WTC11 (cell line): ENCODE results near the gene DLGAP4. TPM values are rescaled to one million over a fixed set of nuclear protein-coding genes. Genes with fewer than 3 reads are reported as not detected.

Experiments
- ATAC-seq: fragments of 200-7000 bp; cut with Tn5 transposase; 2 replicates; pipeline ENCODE4 v1.10.0; 2021; ENCODE audit warnings: mild to moderate bottlenecking, moderate library complexity
- CTCF ChIA-PET: fragments of 300-600 bp; sonication (Branson Sonifier 250); formaldehyde crosslinking; loops from one replicate; lab custom pipeline; 2021; ENCODE audit warnings: antibody characterized with exemption; lab: Charles Lee
- POLR2A ChIA-PET: fragments of 350-600 bp; sonication (Branson Sonifier 250); formaldehyde crosslinking; loops from one replicate; lab custom pipeline; 2021; ENCODE audit warnings: antibody characterized with exemption; lab: Charles Lee
- DNase-seq: peaks from one replicate; pipeline ENCODE4 v3.0.0; 2021; ENCODE audit warnings: low spot score
- H3K27ac Mint-ChIP-seq: 2 replicates; pipeline ENCODE4 v1.8.0; 2021; ENCODE audit warnings: mixed read lengths
- H3K27me3 Mint-ChIP-seq: 2 replicates; pipeline ENCODE4 v1.8.0; 2021; ENCODE audit warnings: low read depth, mild to moderate bottlenecking, moderate library complexity, mixed read lengths
- H3K36me3 Mint-ChIP-seq: 2 replicates; pipeline ENCODE4 v1.8.0; 2021; ENCODE audit warnings: mixed read lengths
- H3K4me1 Mint-ChIP-seq: 2 replicates; pipeline ENCODE4 v1.8.0; 2022; ENCODE audit warnings: mixed read lengths
- H3K4me3 Mint-ChIP-seq: 2 replicates; pipeline ENCODE4 v1.8.0; 2021; ENCODE audit warnings: mild to moderate bottlenecking, moderate library complexity, mixed read lengths
- H3K9me3 Mint-ChIP-seq: 2 replicates; pipeline ENCODE4 v1.8.0; 2021; ENCODE audit warnings: mixed read lengths
- CREM ChIP-seq: sonication (generic); formaldehyde crosslinking; IDR thresholded peaks from 2 replicates; pipeline ENCODE4 v1.8.1; 2022; ENCODE audit warnings: mild to moderate bottlenecking, missing genetic modification reagents, moderate library complexity
- EMX1 ChIP-seq: fragments of 250-450 bp; sonication (Bioruptor Pico); IDR thresholded peaks from 2 replicates; pipeline ENCODE4 v1.8.0; 2021; ENCODE audit warnings: mild to moderate bottlenecking
- ESRRA ChIP-seq: sonication (generic); formaldehyde crosslinking; IDR thresholded peaks from 2 replicates; pipeline ENCODE4 v1.8.1; 2022; ENCODE audit warnings: mild to moderate bottlenecking, missing genetic modification reagents, borderline replicate concordance
- ETV6 ChIP-seq: sonication (generic); formaldehyde crosslinking; IDR thresholded peaks from 2 replicates; pipeline ENCODE4 v1.8.1; 2022; ENCODE audit warnings: mild to moderate bottlenecking, missing genetic modification reagents
- FOXP1 ChIP-seq: sonication (generic); formaldehyde crosslinking; IDR thresholded peaks from 2 replicates; pipeline ENCODE4 v1.8.0; 2022; ENCODE audit warnings: missing genetic modification reagents, mild to moderate bottlenecking, moderate library complexity, borderline replicate concordance
- HMGA2 ChIP-seq: fragments of 250-450 bp; sonication (Bioruptor Pico); IDR thresholded peaks from 2 replicates; pipeline ENCODE4 v1.4.0; 2021; ENCODE audit warnings: mild to moderate bottlenecking, moderate library complexity
- JAZF1 ChIP-seq: fragments of 250-450 bp; sonication (Bioruptor Pico); IDR thresholded peaks from 2 replicates; pipeline ENCODE4 v1.9.0; 2021; ENCODE audit warnings: moderate library complexity, mild to moderate bottlenecking, inconsistent platforms
- MYBL2 ChIP-seq: sonication (generic); formaldehyde crosslinking; IDR thresholded peaks from 2 replicates; pipeline ENCODE4 v1.8.1; 2023; ENCODE audit warnings: mild to moderate bottlenecking, moderate library complexity, missing genetic modification reagents
- OVOL2 ChIP-seq: fragments of 250-450 bp; sonication (Bioruptor Pico); IDR thresholded peaks from 2 replicates; pipeline ENCODE4 v1.9.0; 2021; ENCODE audit warnings: mild to moderate bottlenecking, borderline replicate concordance
- RELA ChIP-seq: sonication (generic); formaldehyde crosslinking; IDR thresholded peaks from 2 replicates; pipeline ENCODE4 v1.8.1; 2022; ENCODE audit warnings: missing genetic modification reagents, mild to moderate bottlenecking, borderline replicate concordance
- SMAD4 ChIP-seq: sonication (generic); formaldehyde crosslinking; IDR thresholded peaks from 2 replicates; pipeline ENCODE4 v1.8.0; 2022; ENCODE audit warnings: mild to moderate bottlenecking, missing genetic modification reagents
- TCF7 ChIP-seq: sonication (generic); formaldehyde crosslinking; IDR thresholded peaks from 2 replicates; pipeline ENCODE4 v1.8.0; 2022; ENCODE audit warnings: mild to moderate bottlenecking, low read depth, missing genetic modification reagents, moderate library complexity
- ZNF219 ChIP-seq: sonication (generic); formaldehyde crosslinking; IDR thresholded peaks from 2 replicates; pipeline ENCODE4 v1.8.0; 2023; ENCODE audit warnings: missing genetic modification reagents, mild to moderate bottlenecking, borderline replicate concordance
- ZNF416 ChIP-seq: fragments of 250-450 bp; sonication (Bioruptor Pico); IDR thresholded peaks from 2 replicates; pipeline ENCODE4 v1.9.0; 2021; ENCODE audit warnings: mild to moderate bottlenecking, inconsistent platforms
- total RNA-seq: library from RNA; stranded (reverse); gene quantifications from 3 replicates; pipeline ENCODE4 v1.2.3, GENCODE V29; 2021
- TF ChIP-seq, protein P1 (sequence below): sonication (generic); formaldehyde crosslinking; conservative IDR thresholded peaks from 2 replicates; pipeline ENCODE4 v1.8.1; 2023; ENCODE audit warnings: mild to moderate bottlenecking, low read depth, missing genetic modification reagents, moderate library complexity
- TF ChIP-seq, protein P2 (sequence below): sonication (generic); formaldehyde crosslinking; IDR thresholded peaks from 2 replicates; pipeline ENCODE4 v1.8.0; 2022; ENCODE audit warnings: mild to moderate bottlenecking, missing genetic modification reagents
- TF ChIP-seq, protein P3 (sequence below): sonication (generic); formaldehyde crosslinking; IDR thresholded peaks from 2 replicates; pipeline ENCODE4 v1.8.1; 2022; ENCODE audit warnings: missing genetic modification reagents, borderline replicate concordance
- TF ChIP-seq, protein P4 (sequence below): fragments of 250-450 bp; sonication (Bioruptor Pico); IDR thresholded peaks from 2 replicates; pipeline ENCODE4 v1.9.0; 2021; ENCODE audit warnings: mild to moderate bottlenecking
- TF ChIP-seq, protein P5 (sequence below): sonication (generic); formaldehyde crosslinking; IDR thresholded peaks from 2 replicates; pipeline ENCODE4 v1.8.0; 2023; ENCODE audit warnings: missing genetic modification reagents, mild to moderate bottlenecking, borderline replicate concordance
- TF ChIP-seq, protein P6 (sequence below): sonication (generic); formaldehyde crosslinking; IDR thresholded peaks from 2 replicates; pipeline ENCODE4 v1.8.1; 2023; ENCODE audit warnings: mild to moderate bottlenecking, missing genetic modification reagents, moderate library complexity
- TF ChIP-seq, protein P7 (sequence below): sonication (generic); formaldehyde crosslinking; conservative IDR thresholded peaks from 2 replicates; pipeline ENCODE4 v1.8.1; 2022; ENCODE audit warnings: mild to moderate bottlenecking, missing genetic modification reagents

Gene DLGAP4
- total RNA-seq, 1 experiment from 2014 or later: 52.6 TPM

DNA sequence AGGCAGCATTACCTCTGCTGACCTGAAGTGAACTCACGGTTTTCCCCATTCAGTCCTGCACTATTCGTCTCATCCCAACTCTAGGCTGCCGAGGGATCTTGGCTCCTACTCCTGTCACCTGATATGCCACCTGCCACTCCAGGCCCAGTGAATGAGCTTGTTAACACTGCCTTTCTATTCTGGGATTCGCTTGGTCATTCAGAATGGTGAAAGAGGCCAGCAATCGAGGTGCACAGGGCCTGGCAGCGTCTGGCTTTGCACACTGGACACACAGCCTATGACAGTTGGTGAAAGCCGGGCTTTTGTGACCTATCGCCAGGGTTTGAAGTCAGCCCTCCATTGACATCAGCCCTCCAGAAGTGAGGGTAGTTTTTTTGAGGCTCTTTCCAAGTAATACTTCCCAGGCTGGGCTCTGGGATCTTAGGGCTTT lies 175.9 kb downstream of the DLGAP4 start (continued):
- TF ChIP-seq, protein P1, sequence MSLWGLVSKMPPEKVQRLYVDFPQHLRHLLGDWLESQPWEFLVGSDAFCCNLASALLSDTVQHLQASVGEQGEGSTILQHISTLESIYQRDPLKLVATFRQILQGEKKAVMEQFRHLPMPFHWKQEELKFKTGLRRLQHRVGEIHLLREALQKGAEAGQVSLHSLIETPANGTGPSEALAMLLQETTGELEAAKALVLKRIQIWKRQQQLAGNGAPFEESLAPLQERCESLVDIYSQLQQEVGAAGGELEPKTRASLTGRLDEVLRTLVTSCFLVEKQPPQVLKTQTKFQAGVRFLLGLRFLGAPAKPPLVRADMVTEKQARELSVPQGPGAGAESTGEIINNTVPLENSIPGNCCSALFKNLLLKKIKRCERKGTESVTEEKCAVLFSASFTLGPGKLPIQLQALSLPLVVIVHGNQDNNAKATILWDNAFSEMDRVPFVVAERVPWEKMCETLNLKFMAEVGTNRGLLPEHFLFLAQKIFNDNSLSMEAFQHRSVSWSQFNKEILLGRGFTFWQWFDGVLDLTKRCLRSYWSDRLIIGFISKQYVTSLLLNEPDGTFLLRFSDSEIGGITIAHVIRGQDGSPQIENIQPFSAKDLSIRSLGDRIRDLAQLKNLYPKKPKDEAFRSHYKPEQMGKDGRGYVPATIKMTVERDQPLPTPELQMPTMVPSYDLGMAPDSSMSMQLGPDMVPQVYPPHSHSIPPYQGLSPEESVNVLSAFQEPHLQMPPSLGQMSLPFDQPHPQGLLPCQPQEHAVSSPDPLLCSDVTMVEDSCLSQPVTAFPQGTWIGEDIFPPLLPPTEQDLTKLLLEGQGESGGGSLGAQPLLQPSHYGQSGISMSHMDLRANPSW: no peak
- TF ChIP-seq, protein P2, sequence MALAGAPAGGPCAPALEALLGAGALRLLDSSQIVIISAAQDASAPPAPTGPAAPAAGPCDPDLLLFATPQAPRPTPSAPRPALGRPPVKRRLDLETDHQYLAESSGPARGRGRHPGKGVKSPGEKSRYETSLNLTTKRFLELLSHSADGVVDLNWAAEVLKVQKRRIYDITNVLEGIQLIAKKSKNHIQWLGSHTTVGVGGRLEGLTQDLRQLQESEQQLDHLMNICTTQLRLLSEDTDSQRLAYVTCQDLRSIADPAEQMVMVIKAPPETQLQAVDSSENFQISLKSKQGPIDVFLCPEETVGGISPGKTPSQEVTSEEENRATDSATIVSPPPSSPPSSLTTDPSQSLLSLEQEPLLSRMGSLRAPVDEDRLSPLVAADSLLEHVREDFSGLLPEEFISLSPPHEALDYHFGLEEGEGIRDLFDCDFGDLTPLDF (CRISPR knock-in tag): no peak
- TF ChIP-seq EMX1 (CRISPR knock-in tag) (no peak), HMGA2 (no peak), SMAD4 (no peak), JAZF1 (no peak)

DNA sequence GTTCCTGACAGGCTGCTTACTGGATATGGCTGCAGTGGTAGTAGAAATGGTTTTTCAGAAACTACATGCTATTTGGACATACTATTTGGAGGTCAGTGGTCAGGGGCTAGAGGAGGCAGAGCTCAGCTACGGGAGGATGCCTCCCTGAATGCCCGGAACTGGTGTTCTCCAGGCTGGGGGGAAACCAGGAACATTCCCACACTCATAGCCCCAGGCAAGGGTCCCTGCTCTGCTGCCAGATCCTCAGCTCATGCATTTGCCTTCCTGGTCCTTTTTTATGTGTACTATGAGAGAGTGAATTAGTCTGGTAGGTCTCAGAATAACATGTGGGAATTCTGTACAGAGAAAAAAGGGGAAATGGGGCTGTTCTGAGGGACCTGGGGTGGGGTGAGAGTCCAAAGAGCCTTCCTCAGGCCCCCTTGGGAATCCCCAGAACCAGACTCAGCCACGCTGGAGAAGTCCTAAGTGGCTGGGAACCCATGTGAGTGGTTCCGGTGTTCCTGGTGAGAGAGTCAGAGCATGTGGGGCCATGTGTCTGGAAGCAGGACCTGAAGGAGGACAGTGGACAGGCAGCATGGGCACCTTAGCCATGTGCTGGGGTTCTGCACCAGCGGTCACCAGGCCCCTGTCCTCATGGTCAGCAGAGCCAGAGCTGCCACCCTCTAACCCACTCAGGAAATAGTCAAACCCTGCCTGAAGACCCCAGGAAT lies 177.2 kb downstream of the DLGAP4 start:
- Mint-ChIP-seq H3K4me1 (no peaks in the 10 kb centered on the region), H3K27ac (no peak overlapping the region; the same call in 1 of the 2 replicates), H3K27me3 (no peaks in the 10 kb centered on the region), H3K4me3 (no peak overlapping the region), H3K9me3 (no peaks in the 10 kb centered on the region), H3K36me3 (no peaks in the 10 kb centered on the region)
- CTCF ChIA-PET: interaction anchor here (1.1 to 2.1 kb wide), 3 partner anchors 44 to 284 kb away, joined by 3 to 6 read pairs (median 5); no protein-coding TSS in a partner anchor
- TF ChIP-seq, protein P3, sequence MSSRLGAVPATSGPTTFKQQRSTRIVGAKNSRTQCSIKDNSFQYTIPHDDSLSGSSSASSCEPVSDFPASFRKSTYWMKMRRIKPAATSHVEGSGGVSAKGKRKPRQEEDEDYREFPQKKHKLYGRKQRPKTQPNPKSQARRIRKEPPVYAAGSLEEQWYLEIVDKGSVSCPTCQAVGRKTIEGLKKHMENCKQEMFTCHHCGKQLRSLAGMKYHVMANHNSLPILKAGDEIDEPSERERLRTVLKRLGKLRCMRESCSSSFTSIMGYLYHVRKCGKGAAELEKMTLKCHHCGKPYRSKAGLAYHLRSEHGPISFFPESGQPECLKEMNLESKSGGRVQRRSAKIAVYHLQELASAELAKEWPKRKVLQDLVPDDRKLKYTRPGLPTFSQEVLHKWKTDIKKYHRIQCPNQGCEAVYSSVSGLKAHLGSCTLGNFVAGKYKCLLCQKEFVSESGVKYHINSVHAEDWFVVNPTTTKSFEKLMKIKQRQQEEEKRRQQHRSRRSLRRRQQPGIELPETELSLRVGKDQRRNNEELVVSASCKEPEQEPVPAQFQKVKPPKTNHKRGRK: no peak
- TF ChIP-seq ESRRA (CRISPR knock-in tag) (no peak), CREM (no peak), JAZF1 (no peak), ZNF416 (CRISPR knock-in tag) (no peak), ETV6 (CRISPR knock-in tag) (no peak), OVOL2 (no peak), TCF7 (CRISPR knock-in tag) (no peak), ZNF219 (CRISPR knock-in tag) (no peak), RELA (CRISPR knock-in tag) (no peak), FOXP1 (CRISPR knock-in tag) (no peak), MYBL2 (CRISPR knock-in tag) (no peak)
- TF ChIP-seq, protein P4, sequence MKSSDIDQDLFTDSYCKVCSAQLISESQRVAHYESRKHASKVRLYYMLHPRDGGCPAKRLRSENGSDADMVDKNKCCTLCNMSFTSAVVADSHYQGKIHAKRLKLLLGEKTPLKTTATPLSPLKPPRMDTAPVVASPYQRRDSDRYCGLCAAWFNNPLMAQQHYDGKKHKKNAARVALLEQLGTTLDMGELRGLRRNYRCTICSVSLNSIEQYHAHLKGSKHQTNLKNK: no peak
- TF ChIP-seq, protein P5, sequence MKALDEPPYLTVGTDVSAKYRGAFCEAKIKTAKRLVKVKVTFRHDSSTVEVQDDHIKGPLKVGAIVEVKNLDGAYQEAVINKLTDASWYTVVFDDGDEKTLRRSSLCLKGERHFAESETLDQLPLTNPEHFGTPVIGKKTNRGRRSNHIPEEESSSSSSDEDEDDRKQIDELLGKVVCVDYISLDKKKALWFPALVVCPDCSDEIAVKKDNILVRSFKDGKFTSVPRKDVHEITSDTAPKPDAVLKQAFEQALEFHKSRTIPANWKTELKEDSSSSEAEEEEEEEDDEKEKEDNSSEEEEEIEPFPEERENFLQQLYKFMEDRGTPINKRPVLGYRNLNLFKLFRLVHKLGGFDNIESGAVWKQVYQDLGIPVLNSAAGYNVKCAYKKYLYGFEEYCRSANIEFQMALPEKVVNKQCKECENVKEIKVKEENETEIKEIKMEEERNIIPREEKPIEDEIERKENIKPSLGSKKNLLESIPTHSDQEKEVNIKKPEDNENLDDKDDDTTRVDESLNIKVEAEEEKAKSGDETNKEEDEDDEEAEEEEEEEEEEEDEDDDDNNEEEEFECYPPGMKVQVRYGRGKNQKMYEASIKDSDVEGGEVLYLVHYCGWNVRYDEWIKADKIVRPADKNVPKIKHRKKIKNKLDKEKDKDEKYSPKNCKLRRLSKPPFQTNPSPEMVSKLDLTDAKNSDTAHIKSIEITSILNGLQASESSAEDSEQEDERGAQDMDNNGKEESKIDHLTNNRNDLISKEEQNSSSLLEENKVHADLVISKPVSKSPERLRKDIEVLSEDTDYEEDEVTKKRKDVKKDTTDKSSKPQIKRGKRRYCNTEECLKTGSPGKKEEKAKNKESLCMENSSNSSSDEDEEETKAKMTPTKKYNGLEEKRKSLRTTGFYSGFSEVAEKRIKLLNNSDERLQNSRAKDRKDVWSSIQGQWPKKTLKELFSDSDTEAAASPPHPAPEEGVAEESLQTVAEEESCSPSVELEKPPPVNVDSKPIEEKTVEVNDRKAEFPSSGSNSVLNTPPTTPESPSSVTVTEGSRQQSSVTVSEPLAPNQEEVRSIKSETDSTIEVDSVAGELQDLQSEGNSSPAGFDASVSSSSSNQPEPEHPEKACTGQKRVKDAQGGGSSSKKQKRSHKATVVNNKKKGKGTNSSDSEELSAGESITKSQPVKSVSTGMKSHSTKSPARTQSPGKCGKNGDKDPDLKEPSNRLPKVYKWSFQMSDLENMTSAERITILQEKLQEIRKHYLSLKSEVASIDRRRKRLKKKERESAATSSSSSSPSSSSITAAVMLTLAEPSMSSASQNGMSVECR: no peak
- TF ChIP-seq, protein P6, sequence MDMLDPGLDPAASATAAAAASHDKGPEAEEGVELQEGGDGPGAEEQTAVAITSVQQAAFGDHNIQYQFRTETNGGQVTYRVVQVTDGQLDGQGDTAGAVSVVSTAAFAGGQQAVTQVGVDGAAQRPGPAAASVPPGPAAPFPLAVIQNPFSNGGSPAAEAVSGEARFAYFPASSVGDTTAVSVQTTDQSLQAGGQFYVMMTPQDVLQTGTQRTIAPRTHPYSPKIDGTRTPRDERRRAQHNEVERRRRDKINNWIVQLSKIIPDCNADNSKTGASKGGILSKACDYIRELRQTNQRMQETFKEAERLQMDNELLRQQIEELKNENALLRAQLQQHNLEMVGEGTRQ: no peak
- TF ChIP-seq, protein P7, sequence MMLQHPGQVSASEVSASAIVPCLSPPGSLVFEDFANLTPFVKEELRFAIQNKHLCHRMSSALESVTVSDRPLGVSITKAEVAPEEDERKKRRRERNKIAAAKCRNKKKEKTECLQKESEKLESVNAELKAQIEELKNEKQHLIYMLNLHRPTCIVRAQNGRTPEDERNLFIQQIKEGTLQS (CRISPR knock-in tag): no peak
- no peak for ATAC-seq
- POLR2A ChIA-PET: interaction anchor here (0.6 kb wide), 1 partner anchor 135 kb away, joined by 3 read pairs; no protein-coding TSS in a partner anchor
- no peak for DNase-seq
